IPS-15b (cell line): Measurements from ENCODE around the gene OR2AK2.
"Not testable (repeated sequence)": the region's sequence is repeated elsewhere in the genome, so short reads cannot be mapped to it uniquely, and the experiment has no call there.

Experiments
- H3K27me3 ChIP-seq: one replicate; pipeline ENCODE4 v1.6.1; 2013; ENCODE audit warnings: low read length; ENCODE audit not compliant: control insufficient read depth, insufficient read depth
- H3K36me3 ChIP-seq: one replicate; pipeline ENCODE4 v1.6.1; 2013; ENCODE audit warnings: low read length; ENCODE audit not compliant: control insufficient read depth, insufficient read depth
- H3K4me1 ChIP-seq: one replicate; pipeline ENCODE4 v1.6.1; 2013; ENCODE audit warnings: mild to moderate bottlenecking, low read length; ENCODE audit not compliant: control insufficient read depth, insufficient read depth
- H3K4me3 ChIP-seq: one replicate; pipeline ENCODE4 v1.5.1; 2013; ENCODE audit warnings: low read depth, low read length
- H3K9ac ChIP-seq: one replicate; pipeline ENCODE4 v1.6.1; 2013; ENCODE audit warnings: low read depth, mild to moderate bottlenecking, low read length
- H3K9me3 ChIP-seq: one replicate; pipeline ENCODE4 v1.6.1; 2013; ENCODE audit warnings: mild to moderate bottlenecking, low read length; ENCODE audit not compliant: control insufficient read depth, insufficient read depth

OR2AK2 gene

DNA sequence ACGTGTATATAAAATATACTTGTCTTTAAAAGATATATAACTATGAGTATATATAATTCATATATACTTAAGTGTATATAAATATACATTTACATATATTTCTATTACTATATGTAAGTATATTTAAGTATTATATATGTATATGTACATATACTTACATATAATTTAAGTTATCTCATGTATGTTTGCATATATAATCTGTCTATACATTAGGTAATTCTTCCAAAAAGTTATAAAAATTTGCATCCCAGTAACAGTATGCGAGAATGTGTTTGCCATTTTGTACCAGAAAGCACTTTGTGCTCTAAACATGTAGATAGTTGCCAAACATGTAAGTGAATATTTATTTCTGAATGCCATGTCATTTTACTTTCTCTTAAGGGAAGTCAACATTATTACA is at the start of gene OR2AK2:
TSS of gene OR2AK2 (plus strand) at position 301 of the 400 bp plus-strand sequence. CDS start 144 bp downstream, outside the sequence.
- no peaks in the 10 kb centered on the region for H3K4me1 ChIP-seq
- no peak within 1 kb of the TSS for H3K9ac ChIP-seq
- no peak within 1 kb of the TSS for H3K4me3 ChIP-seq
- H3K36me3 ChIP-seq: no peaks in the 10 kb centered on the region
- H3K9me3 ChIP-seq: peaks cover 23% of the 10 kb centered on the region
- no peaks in the 10 kb centered on the region for H3K27me3 ChIP-seq

- Histone ChIP-seq H3K4me1 (no peaks in the 10 kb centered on the region), H3K27me3 (no peaks in the 10 kb centered on the region), H3K9me3 (no peaks in the 10 kb centered on the region), H3K9ac (no peak within 1 kb of the TSS), H3K4me3 (no peak within 1 kb of the TSS), H3K36me3 (no peaks in the 10 kb centered on the region)
These were observed 45.1 kb upstream of the OR2AK2 start, which contains the start of gene OR2T8 for GRCh38 chr1:247919952-247920351. OR2T8 (plus strand) TSS chr1:247920252; CDS start chr1:247921018, 766 bp downstream.

DNA sequence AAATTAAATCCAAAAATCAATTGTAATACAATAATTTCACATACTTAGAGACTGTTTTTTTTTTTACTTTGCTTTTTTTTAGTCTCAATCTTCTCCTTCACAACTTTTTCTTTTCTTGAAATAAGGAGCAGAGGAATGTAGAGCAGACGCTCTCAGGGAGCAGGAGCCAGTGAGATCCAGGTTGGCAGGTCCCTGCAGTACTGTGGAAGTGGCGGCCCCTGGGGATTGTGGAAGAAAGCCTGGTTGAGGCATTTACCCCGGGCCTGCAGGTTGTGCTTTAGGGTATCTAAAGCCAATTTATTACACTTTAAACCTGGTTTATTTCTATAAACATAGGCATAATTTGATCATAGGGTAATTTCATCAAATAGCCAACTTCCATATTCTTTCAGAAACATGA is 41.1 kb upstream of the OR2AK2 start:
- no peaks in the 10 kb centered on the region for H3K4me1 ChIP-seq
- no peaks in the 10 kb centered on the region for H3K36me3 ChIP-seq
- H3K9ac ChIP-seq: no peak overlapping the region
- H3K27me3 ChIP-seq: no peaks in the 10 kb centered on the region
- H3K9me3 ChIP-seq: no peaks in the 10 kb centered on the region
- no peak overlapping the region for H3K4me3 ChIP-seq

GRCh38 chr1:247924868-247925267 is 40.2 kb upstream of the OR2AK2 start, which contains the start of gene OR2AJ1:
OR2AJ1 (plus strand) TSS chr1:247924889; CDS start chr1:247933769, 8,880 bp downstream.
- H3K9me3 ChIP-seq: no peaks in the 10 kb centered on the region
- no peak within 1 kb of the TSS for H3K4me3 ChIP-seq
- no peaks in the 10 kb centered on the region for H3K27me3 ChIP-seq
- no peak within 1 kb of the TSS for H3K9ac ChIP-seq
- H3K4me1 ChIP-seq: no peaks in the 10 kb centered on the region
- H3K36me3 ChIP-seq: no peaks in the 10 kb centered on the region

DNA sequence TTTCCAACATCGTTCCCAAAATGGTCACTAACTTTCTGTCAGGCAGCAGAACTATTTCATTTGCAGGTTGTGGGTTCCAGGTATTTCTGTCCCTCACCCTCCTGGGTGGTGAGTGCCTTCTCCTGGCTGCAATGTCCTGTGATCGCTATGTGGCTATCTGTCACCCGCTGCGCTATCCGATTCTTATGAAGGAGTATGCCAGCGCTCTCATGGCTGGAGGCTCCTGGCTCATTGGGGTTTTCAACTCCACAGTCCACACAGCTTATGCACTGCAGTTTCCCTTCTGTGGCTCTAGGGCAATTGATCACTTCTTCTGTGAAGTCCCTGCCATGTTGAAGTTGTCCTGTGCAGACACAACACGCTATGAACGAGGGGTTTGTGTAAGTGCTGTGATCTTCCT is 31.0 kb upstream of the OR2AK2 start:
- H3K4me1 ChIP-seq: no peaks in the 10 kb centered on the region
- no peak overlapping the region for H3K9ac ChIP-seq
- H3K27me3 ChIP-seq: no peaks in the 10 kb centered on the region
- H3K36me3 ChIP-seq: peaks cover 2% of the 10 kb centered on the region
- no peak overlapping the region for H3K4me3 ChIP-seq
- H3K9me3 ChIP-seq: peaks cover 9% of the 10 kb centered on the region

DNA sequence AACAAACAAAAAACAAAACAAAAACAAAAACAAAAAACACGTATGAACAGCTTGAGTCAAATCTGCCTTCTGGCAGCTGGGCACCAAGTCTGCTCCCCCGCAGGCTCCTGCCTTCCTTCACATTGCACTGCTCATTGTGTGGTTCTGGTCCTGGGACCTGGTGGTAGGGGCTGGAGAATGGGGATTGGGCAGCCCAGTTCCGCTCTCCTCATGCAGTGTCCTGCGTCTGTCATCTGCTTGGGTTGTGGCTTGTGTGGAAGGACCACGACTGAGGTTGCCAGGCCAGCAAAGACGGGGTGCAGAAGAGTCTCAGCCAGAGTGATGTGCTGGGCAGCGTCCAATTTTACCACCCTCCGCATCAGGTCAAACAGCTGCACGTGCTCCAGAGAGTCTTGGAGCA is 29.3 kb upstream of the OR2AK2 start:
- Histone ChIP-seq H3K9me3 (peaks cover 9% of the 10 kb centered on the region), H3K4me1 (no peaks in the 10 kb centered on the region), H3K27me3 (no peaks in the 10 kb centered on the region), H3K9ac (no peak overlapping the region), H3K36me3 (peaks cover 2% of the 10 kb centered on the region), H3K4me3 (no peak overlapping the region)

DNA sequence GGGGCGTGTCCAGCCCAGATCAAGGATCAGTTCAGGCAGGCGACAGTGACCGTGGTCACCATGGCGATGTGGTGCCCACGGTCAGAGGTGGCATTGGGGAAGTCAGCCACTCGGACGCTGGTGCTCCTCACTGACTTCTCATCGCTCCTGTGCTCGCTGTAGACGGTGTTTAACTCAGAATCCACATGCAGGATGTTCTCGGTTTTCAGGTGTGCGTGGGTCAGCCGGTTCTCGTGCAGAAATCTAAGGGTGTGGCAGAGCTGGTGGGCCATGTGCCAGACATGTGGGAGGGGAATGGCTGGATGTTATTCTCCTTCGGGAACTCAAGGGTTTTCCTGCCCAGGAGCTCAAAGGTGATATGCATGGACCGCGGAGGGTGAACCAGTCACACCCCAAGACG is 28.6 kb upstream of the OR2AK2 start:
- no peak overlapping the region for H3K9ac ChIP-seq
- no peaks in the 10 kb centered on the region for H3K27me3 ChIP-seq
- H3K36me3 ChIP-seq: peaks cover 2% of the 10 kb centered on the region
- peaks cover 9% of the 10 kb centered on the region for H3K9me3 ChIP-seq
- no peaks in the 10 kb centered on the region for H3K4me1 ChIP-seq
- H3K4me3 ChIP-seq: no peak overlapping the region

DNA sequence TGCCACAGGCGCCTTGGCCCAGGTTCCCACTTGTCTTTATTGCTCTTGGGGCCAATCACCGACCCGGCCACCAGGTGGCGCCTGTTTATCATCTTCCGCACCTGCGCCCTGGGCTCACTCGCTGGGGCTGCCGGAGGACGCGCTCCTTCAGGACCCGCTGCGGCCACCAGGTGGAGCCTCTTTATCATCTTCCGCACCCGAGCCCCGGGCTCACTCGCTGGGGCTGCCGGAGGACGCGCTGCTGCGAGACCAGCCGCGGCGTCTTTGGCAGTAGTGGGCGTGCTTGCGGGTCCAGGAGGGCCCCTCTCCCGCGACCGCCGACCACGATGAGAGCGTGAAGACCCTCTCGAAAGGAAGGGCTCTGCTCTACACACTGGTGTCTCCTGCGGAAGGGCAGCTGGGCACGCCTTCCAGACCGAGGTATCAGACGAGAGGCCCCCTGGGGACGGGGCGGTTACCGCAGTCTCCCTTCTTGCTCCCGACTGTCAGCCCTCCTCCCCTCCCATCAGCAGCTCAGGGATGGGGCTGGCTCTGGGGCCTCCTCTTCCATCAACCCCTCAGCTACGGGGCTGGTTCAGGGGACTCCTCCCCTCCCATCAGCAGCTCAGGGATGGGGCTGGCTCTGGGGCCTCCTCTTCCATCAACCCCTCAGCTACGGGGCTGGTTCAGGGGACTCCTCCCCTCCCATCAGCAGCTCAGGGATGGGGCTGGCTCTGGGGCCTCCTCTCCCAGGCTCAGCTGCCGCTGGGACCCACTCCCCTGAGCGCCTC is 27.9 kb upstream of the OR2AK2 start:
- not testable (repeated sequence) for H3K4me1 ChIP-seq, H3K27me3 ChIP-seq, H3K9ac ChIP-seq, H3K36me3 ChIP-seq, H3K9me3 ChIP-seq
- H3K4me3 ChIP-seq: peak overlapping the region; percentile 53

GRCh38 chr1:247942624-247943023 is 22.4 kb upstream of the OR2AK2 start:
- peaks cover 3% of the 10 kb centered on the region for H3K9me3 ChIP-seq
- H3K27me3 ChIP-seq: no peaks in the 10 kb centered on the region
- H3K4me1 ChIP-seq: no peaks in the 10 kb centered on the region
- no peak overlapping the region for H3K4me3 ChIP-seq
- no peaks in the 10 kb centered on the region for H3K36me3 ChIP-seq
- no peak overlapping the region for H3K9ac ChIP-seq

DNA sequence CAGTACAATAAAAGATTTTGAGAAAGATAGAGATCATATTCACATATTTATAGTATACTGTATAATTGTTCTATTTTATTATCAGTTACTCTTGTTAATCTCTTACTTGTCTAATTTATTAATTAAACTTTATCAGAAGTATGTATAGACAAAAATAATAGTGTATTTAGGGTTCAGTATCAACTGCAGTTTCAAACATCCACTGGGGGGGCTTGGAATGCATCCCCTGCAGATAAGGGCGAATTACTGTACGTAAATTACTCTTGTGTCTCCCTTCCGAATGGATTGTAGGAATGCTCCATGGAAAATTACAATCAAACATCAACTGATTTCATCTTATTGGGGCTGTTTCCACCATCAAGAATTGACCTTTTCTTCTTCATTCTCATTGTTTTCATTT is 16.5 kb upstream of the OR2AK2 start, which contains the start of gene OR2L8:
TSS of gene OR2L8 (plus strand) at position 301 of the 400 bp plus-strand sequence. CDS start at position 301, 0 bp downstream.
- H3K36me3 ChIP-seq: no peaks in the 10 kb centered on the region
- no peaks in the 10 kb centered on the region for H3K4me1 ChIP-seq
- H3K27me3 ChIP-seq: no peaks in the 10 kb centered on the region
- no peak within 1 kb of the TSS for H3K9ac ChIP-seq
- no peak within 1 kb of the TSS for H3K4me3 ChIP-seq
- peaks cover 8% of the 10 kb centered on the region for H3K9me3 ChIP-seq

- Histone ChIP-seq H3K27me3 (no peaks in the 10 kb centered on the region), H3K9me3 (peaks cover 5% of the 10 kb centered on the region), H3K4me3 (no peak overlapping the region), H3K4me1 (no peaks in the 10 kb centered on the region), H3K9ac (no peak overlapping the region), H3K36me3 (no peaks in the 10 kb centered on the region)
These were observed 11.6 kb upstream of the OR2AK2 start for GRCh38 chr1:247953408-247953807.

DNA sequence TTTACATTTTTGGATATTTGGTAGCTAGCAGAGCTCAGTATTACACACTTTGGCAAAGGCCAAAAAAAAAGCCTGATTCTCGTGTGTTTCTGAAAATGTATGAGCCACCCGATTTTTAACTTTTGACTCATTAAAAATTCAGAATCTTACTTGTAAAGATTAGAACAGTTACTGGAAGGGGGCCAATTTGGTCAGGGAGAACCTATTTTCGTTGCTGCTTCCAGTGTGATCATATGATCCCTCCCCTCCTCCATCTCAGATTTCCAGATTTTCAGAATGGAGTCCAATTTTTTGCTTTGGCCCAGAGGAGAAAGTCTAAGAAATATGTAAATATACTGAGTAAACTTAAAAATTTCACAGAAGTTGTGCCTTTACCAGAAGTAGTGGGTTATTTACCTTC is 3.2 kb upstream of the OR2AK2 start:
- peaks cover 23% of the 10 kb centered on the region for H3K9me3 ChIP-seq

More for the DNA sequence above, 3.2 kb upstream of the OR2AK2 start:
- H3K4me1 ChIP-seq: no peaks in the 10 kb centered on the region
- H3K36me3 ChIP-seq: no peaks in the 10 kb centered on the region
- no peaks in the 10 kb centered on the region for H3K27me3 ChIP-seq
- no peak overlapping the region for H3K9ac ChIP-seq
- H3K4me3 ChIP-seq: no peak overlapping the region
